ENCODE results near the gene CYP2F1.

The CYP2F1 gene

GRCh38 chr19:41114132-41114531 is at the start of gene CYP2F1:
Gene CYP2F1 (plus strand): TSS chr19:41114432. CDS start chr19:41116189, 1,757 bp downstream.
- H3K27ac ChIP-seq, result no peak within 1 kb of the TSS

GRCh38 chr19:41064974-41065569 is 49.2 kb upstream of the CYP2F1 start:
- no peak overlapping the region for H3K27ac ChIP-seq
- TF ChIP-seq CTCF (conservative IDR thresholded peaks at IDR 0.05), result no peak

More at GRCh38 chr19:41114132-41114531, at the start of gene CYP2F1:
- no peak for TF ChIP-seq CTCF (conservative IDR thresholded peaks at IDR 0.05)

GRCh38 chr19:41076286-41076685 is 37.9 kb upstream of the CYP2F1 start:
- no peak for TF ChIP-seq CTCF (conservative IDR thresholded peaks at IDR 0.05)

GRCh38 chr19:41083516-41083915 is 30.7 kb upstream of the CYP2F1 start:
- H3K27ac ChIP-seq, result no peak overlapping the region
- no peak for TF ChIP-seq CTCF (conservative IDR thresholded peaks at IDR 0.05)

More at GRCh38 chr19:41076286-41076685, 37.9 kb upstream of the CYP2F1 start:
- no peak overlapping the region for H3K27ac ChIP-seq

GRCh38 chr19:41085748-41086415 is 28.4 kb upstream of the CYP2F1 start:
- H3K27ac ChIP-seq, result no peak overlapping the region
- no peak for TF ChIP-seq CTCF (conservative IDR thresholded peaks at IDR 0.05)

GRCh38 chr19:41088151-41088550 is 26.1 kb upstream of the CYP2F1 start, which contains the start of gene CYP2A13:
Gene CYP2A13 (plus strand): TSS chr19:41088451. CDS start chr19:41088472, 21 bp downstream.
- H3K27ac ChIP-seq, result no peak within 1 kb of the TSS
- TF ChIP-seq CTCF (conservative IDR thresholded peaks at IDR 0.05), result no peak

GRCh38 chr19:41089959-41090358 is 24.3 kb upstream of the CYP2F1 start:
- TF ChIP-seq CTCF (conservative IDR thresholded peaks at IDR 0.05), result no peak
- H3K27ac ChIP-seq, result no peak overlapping the region
